Measurements from ENCODE around the gene SH2D1B.
"Not testable (repeated sequence)": the region's sequence is repeated elsewhere in the genome, so short reads cannot be mapped to it uniquely, and the experiment has no call there.

DNA sequence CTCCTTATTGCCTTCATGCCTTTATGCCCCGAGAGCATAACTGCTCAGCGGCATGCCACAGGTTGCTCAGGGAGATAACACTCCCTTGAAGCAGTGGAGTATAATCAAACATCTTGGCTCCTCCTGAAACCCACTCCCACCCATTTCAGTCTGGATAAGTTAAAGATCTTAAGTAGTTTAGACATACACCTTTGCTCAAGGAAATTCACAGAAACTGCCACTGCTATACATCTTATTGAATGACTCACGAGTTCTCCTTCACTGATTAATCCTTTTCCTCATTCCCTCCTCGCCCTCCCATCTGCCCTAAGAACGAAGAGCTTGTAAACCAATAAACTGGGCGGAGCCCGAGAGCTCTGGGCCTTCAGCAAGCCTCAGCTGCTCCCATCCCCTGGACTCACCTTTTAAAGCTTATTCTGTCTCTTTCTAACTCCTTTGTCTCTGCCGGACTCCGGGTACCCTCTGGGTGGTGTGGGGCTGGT is 7.6 kb upstream of the SH2D1B start:
- not testable (repeated sequence) for TF ChIP-seq POLR2A (IDR thresholded peaks at IDR 0.05; ENCODE audit: low read depth, low read length); TAF1 (IDR thresholded peaks at IDR 0.05; ENCODE audit: borderline replicate concordance, low read depth, low read length)
